Mesendoderm (in vitro differentiated cells): Measurements from ENCODE around the gene MIA2.
"Not testable (repeated sequence)": the region's sequence is repeated elsewhere in the genome, so short reads cannot be mapped to it uniquely, and the experiment has no call there.

Source experiments
- DNase-seq: peaks from one replicate; pipeline ENCODE4 v3.0.0; 2013
- H2AK5ac ChIP-seq: 2 replicates; pipeline ENCODE4 v1.6.1; 2013; ENCODE audit warnings: low read length, inconsistent platforms
- H2BK120ac ChIP-seq: 2 replicates; pipeline ENCODE4 v1.6.1; 2013; ENCODE audit warnings: low read depth, mild to moderate bottlenecking, low read length, moderate library complexity, mixed read lengths
- H2BK15ac ChIP-seq: replicated peaks from 2 replicates; pipeline ENCODE4 v1.6.1; 2013; ENCODE audit warnings: low read depth, mild to moderate bottlenecking, moderate library complexity
- H2BK5ac ChIP-seq: 2 replicates; pipeline ENCODE4 v1.6.1; 2013; ENCODE audit warnings: low read length, inconsistent platforms
- H3K18ac ChIP-seq: 2 replicates; pipeline ENCODE4 v1.6.1; 2013; ENCODE audit warnings: mild to moderate bottlenecking, low read length, mixed read lengths
- H3K23ac ChIP-seq: one replicate; pipeline ENCODE4 v1.6.1; 2013; ENCODE audit warnings: low read length
- H3K27ac ChIP-seq: 2 replicates; pipeline ENCODE4 v1.5.1; 2013; ENCODE audit warnings: low read depth, mild to moderate bottlenecking, inconsistent platforms, low read length, moderate library complexity
- H3K27me3 ChIP-seq: 2 replicates; pipeline ENCODE4 v1.6.1; 2013; ENCODE audit warnings: low read length, control low read depth, mild to moderate bottlenecking, inconsistent platforms; ENCODE audit not compliant: insufficient read depth, poor library complexity
- H3K36me3 ChIP-seq: 2 replicates; pipeline ENCODE4 v1.6.1; 2013; ENCODE audit warnings: low read length, inconsistent platforms; ENCODE audit not compliant: control insufficient read depth, insufficient read depth
- H3K4ac ChIP-seq: one replicate; pipeline ENCODE4 v1.6.1; 2013; ENCODE audit warnings: low read depth, mild to moderate bottlenecking, low read length, moderate library complexity
- H3K4me1 ChIP-seq: 2 replicates; pipeline ENCODE4 v1.6.1; 2013; ENCODE audit warnings: low read depth, low read length, inconsistent platforms; ENCODE audit not compliant: control insufficient read depth
- H3K4me2 ChIP-seq: 2 replicates; pipeline ENCODE4 v1.6.1; 2013; ENCODE audit warnings: low read length
- H3K4me3 ChIP-seq: 2 replicates; pipeline ENCODE4 v1.5.1; 2013; ENCODE audit warnings: mild to moderate bottlenecking, low read length
- H3K56ac ChIP-seq: one replicate; pipeline ENCODE4 v1.6.1; 2013; ENCODE audit warnings: low read length
- H3K79me1 ChIP-seq: 2 replicates; pipeline ENCODE4 v1.6.1; 2013; ENCODE audit warnings: low read length, inconsistent platforms
- H3K79me2 ChIP-seq: 2 replicates; pipeline ENCODE4 v1.6.1; 2013; ENCODE audit warnings: mild to moderate bottlenecking, low read length; ENCODE audit not compliant: control insufficient read depth, insufficient read depth
- H3K9ac ChIP-seq: 2 replicates; pipeline ENCODE4 v1.6.1; 2013; ENCODE audit warnings: low read length, inconsistent platforms
- H4K5ac ChIP-seq: one replicate; pipeline ENCODE4 v1.6.1; 2013; ENCODE audit warnings: low read length
- H4K8ac ChIP-seq: one replicate; pipeline ENCODE4 v1.6.1; 2013; ENCODE audit warnings: low read depth, mild to moderate bottlenecking, control low read depth, low read length, moderate library complexity
- WGBS: extraction: QIAGEN DNeasy Blood & Tissue Kit; methylation state at CpG from one replicate; pipeline ENCODE4 v1.1.7; 2013; ENCODE audit warnings: low lambda C conversion rate, missing lambda C conversion rate; ENCODE audit not compliant: insufficient coverage; ENCODE audit errors: extremely low coverage; 5-methylcytosine and 5-hydroxymethylcytosine counted together

Gene MIA2

DNA sequence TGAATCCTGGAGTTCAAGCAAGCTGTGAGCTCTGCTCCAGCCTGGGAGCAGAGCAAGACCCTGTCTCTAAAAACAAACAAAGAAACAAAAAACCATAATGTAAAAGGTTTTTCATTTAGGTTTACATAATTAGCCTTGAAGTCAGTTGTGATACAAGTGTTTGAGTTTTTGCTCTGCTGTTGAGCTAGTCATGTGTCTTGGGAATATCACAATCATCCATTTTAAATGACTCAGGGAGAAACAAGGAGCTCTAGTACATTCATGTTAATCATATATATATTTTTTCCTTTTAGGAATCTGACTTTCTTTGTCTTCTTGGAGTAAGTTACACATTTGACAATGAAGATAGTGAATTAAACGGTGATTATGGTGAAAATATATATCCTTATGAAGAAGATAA is 12.9 kb downstream of the MIA2 start:
- H3K27ac ChIP-seq, result no peak overlapping the region
- DNase-seq, result no peak
- H4K8ac ChIP-seq, result no peak overlapping the region
- H3K79me2 ChIP-seq, result no peaks in the 10 kb centered on the region
- no peak overlapping the region for H3K4ac ChIP-seq
- no peak overlapping the region for H3K4me2 ChIP-seq
- H3K4me1 ChIP-seq, result no peaks in the 10 kb centered on the region
- no peak overlapping the region for H3K23ac ChIP-seq
- 100% methylated on average over 1 of the region's 1 CpG for whole genome bisulfite sequencing
- no peak overlapping the region for H3K18ac ChIP-seq
- H2BK5ac ChIP-seq, result no peak overlapping the region
- H3K27me3 ChIP-seq, result no peaks in the 10 kb centered on the region
- no peak overlapping the region for H2BK120ac ChIP-seq
- H3K36me3 ChIP-seq, result no peaks in the 10 kb centered on the region
- no peak overlapping the region for H4K5ac ChIP-seq
- H3K4me3 ChIP-seq, result no peak overlapping the region
- H3K79me1 ChIP-seq, result no peaks in the 10 kb centered on the region
- no peak overlapping the region for H2AK5ac ChIP-seq
- H3K9ac ChIP-seq, result no peak overlapping the region
- no peak overlapping the region for H2BK15ac ChIP-seq
- no peak overlapping the region for H3K56ac ChIP-seq

DNA sequence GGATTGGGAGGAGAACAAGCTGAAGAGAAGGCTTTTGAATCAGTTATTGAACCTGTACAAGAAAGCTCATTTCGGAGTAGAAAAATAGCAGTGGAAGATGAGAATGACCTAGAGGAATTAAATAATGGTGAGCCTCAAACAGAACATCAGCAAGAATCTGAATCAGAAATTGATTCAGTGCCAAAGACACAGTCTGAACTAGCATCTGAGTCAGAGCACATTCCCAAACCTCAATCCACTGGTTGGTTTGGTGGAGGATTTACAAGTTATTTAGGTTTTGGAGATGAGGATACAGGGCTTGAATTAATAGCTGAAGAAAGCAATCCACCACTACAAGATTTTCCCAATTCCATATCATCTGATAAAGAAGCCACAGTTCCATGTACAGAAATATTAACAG is 13.5 kb downstream of the MIA2 start:
- H3K36me3 ChIP-seq, result no peaks in the 10 kb centered on the region
- H3K23ac ChIP-seq, result no peak overlapping the region
- no peaks in the 10 kb centered on the region for H3K4me1 ChIP-seq
- no peak overlapping the region for H2BK5ac ChIP-seq
- H3K79me2 ChIP-seq, result no peaks in the 10 kb centered on the region
- H3K56ac ChIP-seq, result no peak overlapping the region
- no CpG with 5 or more reads among the region's 1 CpG for WGBS
- no peak overlapping the region for H3K4me2 ChIP-seq
- no peak overlapping the region for H4K5ac ChIP-seq
- no peak overlapping the region for H3K18ac ChIP-seq
- no peak overlapping the region for H2BK120ac ChIP-seq
- no peaks in the 10 kb centered on the region for H3K79me1 ChIP-seq
- H3K27ac ChIP-seq, result no peak overlapping the region
- H3K4ac ChIP-seq, result no peak overlapping the region
- no peak overlapping the region for H2BK15ac ChIP-seq
- no peak overlapping the region for H3K4me3 ChIP-seq
- DNase-seq, result no peak
- H4K8ac ChIP-seq, result no peak overlapping the region
- no peak overlapping the region for H2AK5ac ChIP-seq
- no peak overlapping the region for H3K9ac ChIP-seq
- H3K27me3 ChIP-seq, result no peaks in the 10 kb centered on the region

DNA sequence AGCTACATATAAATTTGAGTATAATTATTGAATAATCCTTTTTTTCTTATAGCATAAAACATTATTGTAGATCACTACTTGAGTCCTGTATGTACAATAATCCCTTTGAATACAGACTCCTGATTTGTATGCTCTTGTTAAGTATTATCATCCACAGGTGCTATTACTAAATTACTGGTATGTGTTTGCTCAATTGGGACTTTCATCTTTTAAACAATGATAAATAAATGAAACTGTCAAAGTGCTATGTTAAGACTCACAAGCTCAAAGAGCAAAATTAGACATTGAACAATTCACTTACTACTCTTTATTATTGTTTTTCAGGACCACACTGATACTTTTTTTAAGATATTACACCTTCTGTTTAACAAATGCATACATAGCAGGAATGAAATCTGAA is 17.8 kb downstream of the MIA2 start:
- Histone ChIP-seq H2BK15ac (no peak overlapping the region), H3K36me3 (no peaks in the 10 kb centered on the region), H2BK5ac (no peak overlapping the region), H3K4me1 (no peaks in the 10 kb centered on the region), H3K4me2 (no peak overlapping the region), H3K79me1 (no peaks in the 10 kb centered on the region), H2BK120ac (no peak overlapping the region), H2AK5ac (no peak overlapping the region), H4K5ac (no peak overlapping the region), H3K18ac (no peak overlapping the region), H3K23ac (no peak overlapping the region), H3K56ac (no peak overlapping the region), H3K9ac (no peak overlapping the region), H3K27me3 (no peaks in the 10 kb centered on the region), H4K8ac (no peak overlapping the region), H3K27ac (no peak overlapping the region), H3K4ac (no peak overlapping the region), H3K79me2 (no peaks in the 10 kb centered on the region), H3K4me3 (no peak overlapping the region)
- no peak for DNase-seq

DNA sequence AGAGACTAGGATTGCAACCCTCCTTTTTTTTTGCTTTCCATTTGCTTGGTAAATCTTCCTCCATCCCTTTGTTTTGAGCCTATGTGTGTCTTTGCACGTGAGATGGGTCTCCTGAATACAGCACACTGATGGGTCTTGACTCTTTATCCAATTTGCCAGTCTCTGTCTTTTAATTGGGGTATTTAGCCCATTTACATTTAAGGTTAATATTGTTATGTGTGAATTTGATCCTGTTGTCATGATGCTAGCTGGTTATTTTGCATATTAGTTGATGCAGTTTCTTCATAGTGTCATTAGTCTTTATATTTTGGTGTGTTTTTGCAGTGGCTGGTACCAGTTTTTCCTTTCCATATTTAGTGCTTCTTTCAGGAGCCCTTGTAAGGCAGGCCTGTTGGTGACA is 23.7 kb downstream of the MIA2 start:
- H2AK5ac ChIP-seq, H3K9ac ChIP-seq, H2BK15ac ChIP-seq, H3K27me3 ChIP-seq, H3K23ac ChIP-seq, H3K56ac ChIP-seq, H3K18ac ChIP-seq, DNase-seq, H3K27ac ChIP-seq, H3K4me2 ChIP-seq, H3K36me3 ChIP-seq, H2BK120ac ChIP-seq, H3K79me2 ChIP-seq, H3K4me1 ChIP-seq, H4K8ac ChIP-seq, H3K4me3 ChIP-seq, H4K5ac ChIP-seq, H2BK5ac ChIP-seq, H3K4ac ChIP-seq, H3K79me1 ChIP-seq: not testable (repeated sequence)
- WGBS, result no CpG with 5 or more reads among the region's 1 CpG

DNA sequence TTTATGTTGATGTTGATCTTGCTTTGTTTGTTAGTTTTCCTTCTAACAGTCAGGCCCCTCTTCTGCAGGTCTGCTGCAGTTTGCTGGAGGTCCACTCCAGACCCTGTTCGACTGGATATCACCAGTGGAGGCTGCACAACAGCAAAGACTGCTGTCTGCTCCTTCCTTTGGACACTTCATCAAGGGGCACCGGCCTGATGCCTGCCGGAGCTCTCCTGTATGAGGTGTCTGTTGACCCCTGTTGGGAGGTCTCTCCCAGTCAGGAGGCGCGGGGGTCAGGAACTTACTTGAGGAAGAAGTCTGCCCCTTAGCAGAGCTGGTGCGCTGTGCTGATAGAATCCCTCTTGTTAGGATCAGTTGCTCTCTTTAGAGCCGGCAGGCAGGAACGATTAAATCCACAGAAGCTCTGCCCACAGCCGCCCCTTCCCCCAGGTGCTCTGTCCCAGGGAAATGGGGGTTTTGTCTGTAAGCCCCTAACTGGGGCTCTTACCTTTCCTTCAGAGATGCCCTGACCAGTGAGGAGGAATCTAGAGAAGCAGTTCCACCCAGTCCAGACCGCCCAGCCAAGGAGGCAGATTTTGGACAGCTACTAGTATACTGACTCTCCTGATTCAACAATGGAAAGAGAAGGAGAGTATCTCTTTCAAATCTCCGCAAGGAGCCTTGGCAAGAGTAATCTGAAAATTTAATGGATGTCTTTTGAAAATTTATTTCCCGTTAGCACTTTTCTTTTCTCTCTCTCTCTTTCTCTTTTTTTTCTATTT is 25.2 kb downstream of the MIA2 start:
- Histone ChIP-seq H2BK15ac (no peak overlapping the region), H3K4me1 (no peaks in the 10 kb centered on the region), H3K56ac (no peak overlapping the region), H3K79me2 (no peaks in the 10 kb centered on the region), H3K4ac (no peak overlapping the region), H2BK120ac (no peak overlapping the region), H3K4me3 (no peak overlapping the region), H3K27me3 (no peaks in the 10 kb centered on the region), H3K9ac (no peak overlapping the region), H3K4me2 (no peak overlapping the region), H4K8ac (no peak overlapping the region), H2BK5ac (no peak overlapping the region), H3K23ac (no peak overlapping the region), H3K18ac (no peak overlapping the region), H2AK5ac (no peak overlapping the region), H3K36me3 (no peaks in the 10 kb centered on the region), H3K79me1 (no peaks in the 10 kb centered on the region), H3K27ac (no peak overlapping the region), H4K5ac (no peak overlapping the region)
- no CpG with 5 or more reads among the region's 12 CpGs for WGBS
- DNase-seq, result no peak

DNA sequence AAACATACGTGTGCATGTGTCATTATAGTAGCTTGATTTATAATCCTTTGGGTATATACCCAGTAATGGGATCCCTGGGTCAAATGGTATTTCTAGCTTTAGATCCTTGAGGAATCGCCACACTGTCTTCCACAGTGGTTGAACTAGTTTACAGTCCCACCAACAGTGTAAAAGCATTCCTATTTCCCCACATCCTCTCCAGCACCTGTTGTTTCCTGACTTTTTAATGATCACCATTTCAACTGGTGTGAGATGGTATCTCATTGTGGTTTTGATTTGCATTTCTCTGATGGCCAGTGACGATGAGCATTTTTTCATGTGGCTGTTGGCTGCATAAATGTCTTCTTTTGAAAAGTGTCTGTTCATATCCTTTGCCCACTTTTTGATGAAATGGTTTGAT is 26.4 kb downstream of the MIA2 start:
- H3K9ac ChIP-seq, DNase-seq, H3K4me2 ChIP-seq, H3K4ac ChIP-seq, H3K56ac ChIP-seq, H3K4me1 ChIP-seq, H3K36me3 ChIP-seq, H2AK5ac ChIP-seq, H3K27me3 ChIP-seq, H4K8ac ChIP-seq, H3K4me3 ChIP-seq, H3K23ac ChIP-seq, H3K79me2 ChIP-seq, H3K27ac ChIP-seq, H3K79me1 ChIP-seq, H2BK15ac ChIP-seq, H2BK5ac ChIP-seq, H4K5ac ChIP-seq, H2BK120ac ChIP-seq, H3K18ac ChIP-seq: not testable (repeated sequence)
- WGBS, result no CpG with 5 or more reads among the region's 3 CpGs
